ENCODE results near the gene RPP40.

RPP40 gene

DNA sequence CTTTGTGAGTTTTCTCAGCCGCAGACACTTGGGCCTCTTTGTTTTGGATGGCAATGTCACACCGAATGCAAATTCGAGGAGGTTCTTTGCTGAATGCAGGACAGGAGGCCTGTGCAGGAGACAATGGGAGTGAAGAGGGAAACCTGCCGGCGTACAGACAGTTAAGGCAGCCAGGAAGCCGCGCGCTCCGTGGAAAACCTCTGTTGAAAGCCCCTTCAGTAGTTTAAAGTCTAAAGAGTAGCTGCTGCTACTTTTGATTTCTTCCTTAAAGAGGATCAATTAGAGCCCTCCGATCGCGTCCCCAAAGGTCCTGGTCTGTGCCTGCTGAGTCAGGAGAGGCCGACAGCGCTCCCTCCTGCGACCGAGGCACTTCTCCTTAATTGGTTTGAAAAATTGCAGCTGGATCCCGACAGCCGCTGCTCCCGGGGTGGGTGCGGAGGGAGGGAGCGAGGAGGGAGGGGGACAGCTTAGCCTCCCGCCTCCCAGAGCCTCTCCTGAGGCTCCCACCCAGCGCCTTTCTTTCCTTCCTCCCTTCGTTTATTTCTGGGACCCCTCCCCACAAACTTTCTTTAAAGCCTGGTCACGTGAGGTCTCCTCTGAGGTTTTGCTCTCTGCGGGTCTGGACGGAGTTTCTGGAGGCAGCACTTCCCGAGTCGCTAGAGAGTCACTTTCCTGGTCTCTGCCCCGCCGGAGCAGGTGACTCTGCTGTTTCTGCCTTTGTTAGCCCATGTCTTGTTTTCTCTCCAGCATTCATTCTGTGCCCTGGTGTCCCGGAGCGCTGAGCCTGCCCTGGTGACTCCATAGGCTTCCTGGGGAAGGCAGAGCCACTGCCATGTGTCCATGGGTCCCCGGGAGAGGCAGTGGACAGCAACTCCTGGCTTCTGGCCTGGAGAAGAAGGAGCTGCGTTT, 22.3 kb upstream of the RPP40 start (continued):
- TF ChIP-seq, protein P1, sequence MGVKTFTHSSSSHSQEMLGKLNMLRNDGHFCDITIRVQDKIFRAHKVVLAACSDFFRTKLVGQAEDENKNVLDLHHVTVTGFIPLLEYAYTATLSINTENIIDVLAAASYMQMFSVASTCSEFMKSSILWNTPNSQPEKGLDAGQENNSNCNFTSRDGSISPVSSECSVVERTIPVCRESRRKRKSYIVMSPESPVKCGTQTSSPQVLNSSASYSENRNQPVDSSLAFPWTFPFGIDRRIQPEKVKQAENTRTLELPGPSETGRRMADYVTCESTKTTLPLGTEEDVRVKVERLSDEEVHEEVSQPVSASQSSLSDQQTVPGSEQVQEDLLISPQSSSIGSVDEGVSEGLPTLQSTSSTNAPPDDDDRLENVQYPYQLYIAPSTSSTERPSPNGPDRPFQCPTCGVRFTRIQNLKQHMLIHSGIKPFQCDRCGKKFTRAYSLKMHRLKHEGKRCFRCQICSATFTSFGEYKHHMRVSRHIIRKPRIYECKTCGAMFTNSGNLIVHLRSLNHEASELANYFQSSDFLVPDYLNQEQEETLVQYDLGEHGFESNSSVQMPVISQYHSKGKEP (tag by site-specific recombination; IDR thresholded peaks at IDR 0.05): peak; percentile 75
- TF ChIP-seq ZFP37 (tag by site-specific recombination; IDR thresholded peaks at IDR 0.05): no peak
- TF ChIP-seq ZNF133 (tag by site-specific recombination; IDR thresholded peaks at IDR 0.05): no peak
- TF ChIP-seq HOXC10 (CRISPR knock-in tag; IDR thresholded peaks at IDR 0.05): no peak
- no peak for TF ChIP-seq ZNF670 (tag by site-specific recombination; IDR thresholded peaks at IDR 0.05; ENCODE audit: low read depth)
- TF ChIP-seq ZBTB17 (tag by site-specific recombination; IDR thresholded peaks at IDR 0.05): peak; percentile 90
- TF ChIP-seq ZSCAN30 (tag by site-specific recombination; IDR thresholded peaks at IDR 0.05): no peak
- TF ChIP-seq, protein P2, sequence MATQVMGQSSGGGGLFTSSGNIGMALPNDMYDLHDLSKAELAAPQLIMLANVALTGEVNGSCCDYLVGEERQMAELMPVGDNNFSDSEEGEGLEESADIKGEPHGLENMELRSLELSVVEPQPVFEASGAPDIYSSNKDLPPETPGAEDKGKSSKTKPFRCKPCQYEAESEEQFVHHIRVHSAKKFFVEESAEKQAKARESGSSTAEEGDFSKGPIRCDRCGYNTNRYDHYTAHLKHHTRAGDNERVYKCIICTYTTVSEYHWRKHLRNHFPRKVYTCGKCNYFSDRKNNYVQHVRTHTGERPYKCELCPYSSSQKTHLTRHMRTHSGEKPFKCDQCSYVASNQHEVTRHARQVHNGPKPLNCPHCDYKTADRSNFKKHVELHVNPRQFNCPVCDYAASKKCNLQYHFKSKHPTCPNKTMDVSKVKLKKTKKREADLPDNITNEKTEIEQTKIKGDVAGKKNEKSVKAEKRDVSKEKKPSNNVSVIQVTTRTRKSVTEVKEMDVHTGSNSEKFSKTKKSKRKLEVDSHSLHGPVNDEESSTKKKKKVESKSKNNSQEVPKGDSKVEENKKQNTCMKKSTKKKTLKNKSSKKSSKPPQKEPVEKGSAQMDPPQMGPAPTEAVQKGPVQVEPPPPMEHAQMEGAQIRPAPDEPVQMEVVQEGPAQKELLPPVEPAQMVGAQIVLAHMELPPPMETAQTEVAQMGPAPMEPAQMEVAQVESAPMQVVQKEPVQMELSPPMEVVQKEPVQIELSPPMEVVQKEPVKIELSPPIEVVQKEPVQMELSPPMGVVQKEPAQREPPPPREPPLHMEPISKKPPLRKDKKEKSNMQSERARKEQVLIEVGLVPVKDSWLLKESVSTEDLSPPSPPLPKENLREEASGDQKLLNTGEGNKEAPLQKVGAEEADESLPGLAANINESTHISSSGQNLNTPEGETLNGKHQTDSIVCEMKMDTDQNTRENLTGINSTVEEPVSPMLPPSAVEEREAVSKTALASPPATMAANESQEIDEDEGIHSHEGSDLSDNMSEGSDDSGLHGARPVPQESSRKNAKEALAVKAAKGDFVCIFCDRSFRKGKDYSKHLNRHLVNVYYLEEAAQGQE (tag by site-specific recombination; IDR thresholded peaks at IDR 0.05): peak; percentile 85
- no peak for TF ChIP-seq YY1 (tag by site-specific recombination; IDR thresholded peaks at IDR 0.05)
- no peak for TF ChIP-seq ZNF184 (tag by site-specific recombination; IDR thresholded peaks at IDR 0.05)
- TF ChIP-seq, protein P3, sequence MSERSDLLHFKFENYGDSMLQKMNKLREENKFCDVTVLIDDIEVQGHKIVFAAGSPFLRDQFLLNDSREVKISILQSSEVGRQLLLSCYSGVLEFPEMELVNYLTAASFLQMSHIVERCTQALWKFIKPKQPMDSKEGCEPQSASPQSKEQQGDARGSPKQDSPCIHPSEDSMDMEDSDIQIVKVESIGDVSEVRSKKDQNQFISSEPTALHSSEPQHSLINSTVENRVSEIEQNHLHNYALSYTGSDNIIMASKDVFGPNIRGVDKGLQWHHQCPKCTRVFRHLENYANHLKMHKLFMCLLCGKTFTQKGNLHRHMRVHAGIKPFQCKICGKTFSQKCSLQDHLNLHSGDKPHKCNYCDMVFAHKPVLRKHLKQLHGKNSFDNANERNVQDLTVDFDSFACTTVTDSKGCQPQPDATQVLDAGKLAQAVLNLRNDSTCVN (tag by site-specific recombination; optimal IDR thresholded peaks at IDR 0.05): peak; percentile 7
- TF ChIP-seq ZNF2 (tag by site-specific recombination; IDR thresholded peaks at IDR 0.05): no peak; the same call in 1 of the 2 replicates
- TF ChIP-seq ZNF768 (tag by site-specific recombination; IDR thresholded peaks at IDR 0.05): no peak
- no peak for TF ChIP-seq ZNF112 (tag by site-specific recombination; IDR thresholded peaks at IDR 0.05)
- TF ChIP-seq ZNF37A (tag by site-specific recombination; IDR thresholded peaks at IDR 0.05): no peak
- no peak for TF ChIP-seq ZNF629 (tag by site-specific recombination; IDR thresholded peaks at IDR 0.05)
- TF ChIP-seq ZNF24 (tag by site-specific recombination; IDR thresholded peaks at IDR 0.05): no peak
- no peak for TF ChIP-seq ZNF626 (tag by site-specific recombination; IDR thresholded peaks at IDR 0.05)
- TF ChIP-seq, protein P4, sequence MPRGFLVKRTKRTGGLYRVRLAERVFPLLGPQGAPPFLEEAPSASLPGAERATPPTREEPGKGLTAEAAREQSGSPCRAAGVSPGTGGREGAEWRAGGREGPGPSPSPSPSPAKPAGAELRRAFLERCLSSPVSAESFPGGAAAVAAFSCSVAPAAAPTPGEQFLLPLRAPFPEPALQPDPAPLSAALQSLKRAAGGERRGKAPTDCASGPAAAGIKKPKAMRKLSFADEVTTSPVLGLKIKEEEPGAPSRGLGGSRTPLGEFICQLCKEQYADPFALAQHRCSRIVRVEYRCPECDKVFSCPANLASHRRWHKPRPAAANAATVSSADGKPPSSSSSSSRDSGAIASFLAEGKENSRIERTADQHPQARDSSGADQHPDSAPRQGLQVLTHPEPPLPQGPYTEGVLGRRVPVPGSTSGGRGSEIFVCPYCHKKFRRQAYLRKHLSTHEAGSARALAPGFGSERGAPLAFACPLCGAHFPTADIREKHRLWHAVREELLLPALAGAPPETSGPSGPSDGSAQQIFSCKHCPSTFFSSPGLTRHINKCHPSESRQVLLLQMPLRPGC (tag by site-specific recombination; IDR thresholded peaks at IDR 0.05): no peak
- TF ChIP-seq ZNF335 (tag by site-specific recombination; conservative IDR thresholded peaks at IDR 0.05): peak; percentile 94
- TF ChIP-seq, protein P5, sequence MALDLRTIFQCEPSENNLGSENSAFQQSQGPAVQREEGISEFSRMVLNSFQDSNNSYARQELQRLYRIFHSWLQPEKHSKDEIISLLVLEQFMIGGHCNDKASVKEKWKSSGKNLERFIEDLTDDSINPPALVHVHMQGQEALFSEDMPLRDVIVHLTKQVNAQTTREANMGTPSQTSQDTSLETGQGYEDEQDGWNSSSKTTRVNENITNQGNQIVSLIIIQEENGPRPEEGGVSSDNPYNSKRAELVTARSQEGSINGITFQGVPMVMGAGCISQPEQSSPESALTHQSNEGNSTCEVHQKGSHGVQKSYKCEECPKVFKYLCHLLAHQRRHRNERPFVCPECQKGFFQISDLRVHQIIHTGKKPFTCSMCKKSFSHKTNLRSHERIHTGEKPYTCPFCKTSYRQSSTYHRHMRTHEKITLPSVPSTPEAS (tag by site-specific recombination; IDR thresholded peaks at IDR 0.05): no peak
- TF ChIP-seq ZNF19 (tag by site-specific recombination; IDR thresholded peaks at IDR 0.05; ENCODE audit: low read depth): no peak
- TF ChIP-seq, protein P6, sequence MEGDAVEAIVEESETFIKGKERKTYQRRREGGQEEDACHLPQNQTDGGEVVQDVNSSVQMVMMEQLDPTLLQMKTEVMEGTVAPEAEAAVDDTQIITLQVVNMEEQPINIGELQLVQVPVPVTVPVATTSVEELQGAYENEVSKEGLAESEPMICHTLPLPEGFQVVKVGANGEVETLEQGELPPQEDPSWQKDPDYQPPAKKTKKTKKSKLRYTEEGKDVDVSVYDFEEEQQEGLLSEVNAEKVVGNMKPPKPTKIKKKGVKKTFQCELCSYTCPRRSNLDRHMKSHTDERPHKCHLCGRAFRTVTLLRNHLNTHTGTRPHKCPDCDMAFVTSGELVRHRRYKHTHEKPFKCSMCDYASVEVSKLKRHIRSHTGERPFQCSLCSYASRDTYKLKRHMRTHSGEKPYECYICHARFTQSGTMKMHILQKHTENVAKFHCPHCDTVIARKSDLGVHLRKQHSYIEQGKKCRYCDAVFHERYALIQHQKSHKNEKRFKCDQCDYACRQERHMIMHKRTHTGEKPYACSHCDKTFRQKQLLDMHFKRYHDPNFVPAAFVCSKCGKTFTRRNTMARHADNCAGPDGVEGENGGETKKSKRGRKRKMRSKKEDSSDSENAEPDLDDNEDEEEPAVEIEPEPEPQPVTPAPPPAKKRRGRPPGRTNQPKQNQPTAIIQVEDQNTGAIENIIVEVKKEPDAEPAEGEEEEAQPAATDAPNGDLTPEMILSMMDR (tag by site-specific recombination; IDR thresholded peaks at IDR 0.05): peak; percentile 26; the same call in 1 of the 2 replicates
- no peak for TF ChIP-seq SP7 (tag by site-specific recombination; IDR thresholded peaks at IDR 0.05)
- TF ChIP-seq ZNF514 (tag by site-specific recombination; IDR thresholded peaks at IDR 0.05): no peak
- no peak for TF ChIP-seq KLF16 (tag by site-specific recombination; IDR thresholded peaks at IDR 0.05)
- TF ChIP-seq OSR2 (tag by site-specific recombination; IDR thresholded peaks at IDR 0.05): 0 out of 2 replicates have a peak, but pooled peaks have one; percentile 21
- no peak for TF ChIP-seq ZNF837 (tag by site-specific recombination; IDR thresholded peaks at IDR 0.05)
- TF ChIP-seq, protein P7, sequence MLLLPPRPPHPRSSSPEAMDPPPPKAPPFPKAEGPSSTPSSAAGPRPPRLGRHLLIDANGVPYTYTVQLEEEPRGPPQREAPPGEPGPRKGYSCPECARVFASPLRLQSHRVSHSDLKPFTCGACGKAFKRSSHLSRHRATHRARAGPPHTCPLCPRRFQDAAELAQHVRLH (tag by site-specific recombination; IDR thresholded peaks at IDR 0.05): 0 out of 2 replicates have a peak, but pooled peaks have one; percentile 11
